ENCODE data around the gene FAM83G.

The FAM83G gene

GRCh38 chr17:19009970-19010369, 5.4 kb upstream of the FAM83G start:
- no peak for DNase-seq (ENCODE audit: low read depth)

GRCh38 chr17:19006698-19007097, 2.1 kb upstream of the FAM83G start:
- no peak for DNase-seq (ENCODE audit: low read depth)

- no peak for DNase-seq (ENCODE audit: low read depth)
Measured at GRCh38 chr17:19005789-19006430, 1.3 kb upstream of the FAM83G start.

- no peak for DNase-seq (ENCODE audit: low read depth)
Measured at GRCh38 chr17:19005137-19005773, 691 bp upstream of the FAM83G start.

- DNase-seq (ENCODE audit: low read depth), result no peak
Measured at GRCh38 chr17:19003543-19004420, 782 bp downstream of the FAM83G start.

GRCh38 chr17:19002805-19003542, 1.6 kb downstream of the FAM83G start:
- DNase-seq (ENCODE audit: low read depth), result no peak

- no peak for DNase-seq (ENCODE audit: low read depth)
Measured at GRCh38 chr17:19001907-19002590, 2.5 kb downstream of the FAM83G start.

GRCh38 chr17:19000531-19001325, 3.8 kb downstream of the FAM83G start:
- DNase-seq (ENCODE audit: low read depth), result no peak

GRCh38 chr17:18999911-19000310, 4.7 kb downstream of the FAM83G start:
- no peak for DNase-seq (ENCODE audit: low read depth)

GRCh38 chr17:18999394-18999793, 5.2 kb downstream of the FAM83G start:
- no peak for DNase-seq (ENCODE audit: low read depth)

GRCh38 chr17:18997650-18998196, 6.8 kb downstream of the FAM83G start:
- no peak for DNase-seq (ENCODE audit: low read depth)

- DNase-seq (ENCODE audit: low read depth), result no peak
Measured at GRCh38 chr17:18996458-18996857, 8.1 kb downstream of the FAM83G start.

GRCh38 chr17:18995220-18995619, 9.3 kb downstream of the FAM83G start:
- no peak for DNase-seq (ENCODE audit: low read depth)

GRCh38 chr17:18994631-18995030, 9.9 kb downstream of the FAM83G start:
- DNase-seq (ENCODE audit: low read depth), result no peak

GRCh38 chr17:18993905-18994526, 10.5 kb downstream of the FAM83G start:
- DNase-seq (ENCODE audit: low read depth), result no peak

GRCh38 chr17:18992454-18993130, 12.0 kb downstream of the FAM83G start:
- DNase-seq (ENCODE audit: low read depth), result no peak

- no peak for DNase-seq (ENCODE audit: low read depth)
Measured at GRCh38 chr17:18991531-18992315, 12.8 kb downstream of the FAM83G start.

- no peak for DNase-seq (ENCODE audit: low read depth)
Measured at GRCh38 chr17:18990331-18990730, 14.2 kb downstream of the FAM83G start.
